Stimulated activated CD4-positive, alpha-beta T cell treated with anti-CD3 and anti-CD28 coated beads, Interleukin-4, amount 100 ng/mL, for 4 hours (primary cell): Measurements from ENCODE around the gene CFAP61.

Experiments used
- DNase-seq, 2 experiments: peaks; one replicate each; pipeline ENCODE4 v3.0.0-alpha.2; 2020

The CFAP61 gene

GRCh38 chr20:20181322-20181721, 129.0 kb downstream of the CFAP61 start:
- DNase-seq, result no peak

GRCh38 chr20:20184149-20184548, 131.8 kb downstream of the CFAP61 start:
- DNase-seq, result no peak

- DNase-seq, result no peak
Observed at GRCh38 chr20:20184706-20185105, 132.4 kb downstream of the CFAP61 start.

GRCh38 chr20:20188647-20189046, 136.3 kb downstream of the CFAP61 start:
- DNase-seq, result no peak

- DNase-seq, result no peak
Observed at GRCh38 chr20:20192366-20192765, 140.0 kb downstream of the CFAP61 start.

- DNase-seq, result no peak
Observed at GRCh38 chr20:20195021-20195705, 142.8 kb downstream of the CFAP61 start.

GRCh38 chr20:20196610-20197009, 144.3 kb downstream of the CFAP61 start:
- no peak for DNase-seq

GRCh38 chr20:20198011-20198410, 145.7 kb downstream of the CFAP61 start:
- DNase-seq, result no peak

- DNase-seq, result no peak
Observed at GRCh38 chr20:20199361-20200160, 147.2 kb downstream of the CFAP61 start.

- DNase-seq, result no peak
Observed at GRCh38 chr20:20201124-20201523, 148.8 kb downstream of the CFAP61 start.

GRCh38 chr20:20201639-20202038, 149.3 kb downstream of the CFAP61 start:
- no peak for DNase-seq

GRCh38 chr20:20202768-20203167, 150.4 kb downstream of the CFAP61 start:
- no peak for DNase-seq

- no peak for DNase-seq
Observed at GRCh38 chr20:20203784-20204183, 151.5 kb downstream of the CFAP61 start.

GRCh38 chr20:20204256-20204655, 151.9 kb downstream of the CFAP61 start:
- DNase-seq, result no peak

- DNase-seq, result no peak
Observed at GRCh38 chr20:20205141-20205861, 153.0 kb downstream of the CFAP61 start.

- no peak for DNase-seq
Observed at GRCh38 chr20:20205862-20206236, 153.5 kb downstream of the CFAP61 start.

- no peak for DNase-seq
Observed at GRCh38 chr20:20206788-20207187, 154.5 kb downstream of the CFAP61 start.

GRCh38 chr20:20207291-20207690, 155.0 kb downstream of the CFAP61 start:
- no peak for DNase-seq

GRCh38 chr20:20207872-20208271, 155.5 kb downstream of the CFAP61 start:
- DNase-seq, result no peak

GRCh38 chr20:20209684-20210083, 157.4 kb downstream of the CFAP61 start:
- no peak for DNase-seq

GRCh38 chr20:20210327-20210726, 158.0 kb downstream of the CFAP61 start:
- DNase-seq, result no peak

GRCh38 chr20:20210943-20211273, 158.6 kb downstream of the CFAP61 start:
- DNase-seq, result no peak

- DNase-seq, result no peak
Observed at GRCh38 chr20:20211274-20211987, 159.1 kb downstream of the CFAP61 start.
